Left lung (tissue), 10 donors: Measurements from ENCODE around the gene ACTL8. TPM values are rescaled to one million over a fixed set of nuclear protein-coding genes. Genes with fewer than 3 reads are reported as not detected.

Experiments used
- ATAC-seq: fragments of 200-7000 bp; cut with Tn5 transposase; one replicate; pipeline ENCODE4 v1.9.1; 2020; ENCODE audit warnings: moderate library complexity
- DNase-seq, 4 donors: peaks; one replicate each; pipeline ENCODE4 v3.0.0-alpha.2; 2013 to 2020
- H3K27ac ChIP-seq, 2 donors: fragments of 200-600 bp; sonication (generic) in 1 of 2; one replicate each; pipeline versions ENCODE4 v1.5.0 to v1.8.0; 2020 to 2021
- H3K27me3 ChIP-seq, 2 donors: fragments of 200-600 bp; sonication (generic) in 1 of 2; one replicate each; pipeline versions ENCODE4 v1.5.0 to v1.8.0; 2020 to 2021
- H3K36me3 ChIP-seq, 2 donors: fragments of 200-600 bp; sonication (generic) in 1 of 2; one replicate each; pipeline versions ENCODE4 v1.5.0 to v1.8.0; 2020 to 2021
- H3K4me1 ChIP-seq, 2 donors: fragments of 200-600 bp; one replicate each; pipeline ENCODE4 v1.8.0; 2021
- H3K4me3 ChIP-seq, 2 donors: fragments of 200-600 bp; sonication (generic) in 1 of 2; one replicate each; pipeline versions ENCODE4 v1.5.0 to v1.8.0; 2020 to 2021; ENCODE audit warnings: mild to moderate bottlenecking in 1 of 2
- H3K9me3 ChIP-seq, 2 donors: fragments of 200-600 bp; sonication (generic) in 1 of 2; one replicate each; pipeline versions ENCODE4 v1.5.0 to v1.8.0; 2020 to 2021
- intact Hi-C, 2 donors: fragments of 100-400 bp; cut with DNase I; formaldehyde crosslinking; loops; one replicate each; pipeline versions ENCODE4 v1.11.2 to v1.14.2; 2022
- polyA plus RNA-seq, 6 donors: library from polyadenylated mRNA; unstranded; fragments of 120-200 nt; gene quantifications; one replicate each; pipeline ENCODE4 v1.2.1, GENCODE V29; 2013; ENCODE audit not compliant: insufficient read length in 6 of 6
- total RNA-seq, 2 donors: library from RNA; stranded (reverse); fragmentation: NEBNext Ultra II Directional; extraction: Animal tissue kit (Norgen Biotek cat#: 25700); gene quantifications; one replicate each; pipeline ENCODE4 v1.2.1, GENCODE V29; 2021
- TF ChIP-seq, protein P1 (sequence below), 2 donors: fragments of 200-600 bp; sonication (generic) in 1 of 2; IDR thresholded peaks; one replicate each; pipeline versions ENCODE4 v1.5.0 to v1.8.0; 2021; ENCODE audit warnings: antibody characterized with exemption in 2 of 2
- donor health status: DM: no; HTN: yes; CAD: no.
- donor health status: DM: no; HTN: no; CAD: no.

Gene ACTL8
- total and polyA plus RNA-seq, 8 donors: not detected

DNA sequence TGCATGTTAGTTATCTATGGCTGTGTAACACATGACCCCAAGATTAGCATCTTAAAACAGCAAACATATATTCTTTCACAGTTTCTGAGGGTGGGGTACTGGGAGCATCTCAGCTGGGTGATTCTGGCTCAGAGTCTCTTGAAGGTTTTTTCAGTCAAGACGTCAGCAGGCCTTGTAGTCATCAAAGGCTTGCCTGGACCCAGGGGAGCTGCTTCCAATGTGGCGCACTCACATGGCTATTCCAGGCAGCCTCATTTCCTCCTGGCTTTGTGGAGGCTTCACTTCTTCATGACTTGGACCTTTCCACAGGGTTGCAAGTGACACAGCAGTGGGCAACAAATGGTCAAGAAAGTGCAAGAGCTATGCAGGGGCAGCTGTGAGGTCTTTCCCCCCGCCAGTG is 114.7 kb downstream of the ACTL8 start:
- Histone ChIP-seq H3K4me1 (no peaks in the 10 kb centered on the region), H3K27ac (no peak overlapping the region), H3K36me3 (no peaks in the 10 kb centered on the region), H3K4me3 (no peak overlapping the region), H3K27me3 (no peaks in the 10 kb centered on the region), H3K9me3 (no peaks in the 10 kb centered on the region)
- TF ChIP-seq, protein P1, sequence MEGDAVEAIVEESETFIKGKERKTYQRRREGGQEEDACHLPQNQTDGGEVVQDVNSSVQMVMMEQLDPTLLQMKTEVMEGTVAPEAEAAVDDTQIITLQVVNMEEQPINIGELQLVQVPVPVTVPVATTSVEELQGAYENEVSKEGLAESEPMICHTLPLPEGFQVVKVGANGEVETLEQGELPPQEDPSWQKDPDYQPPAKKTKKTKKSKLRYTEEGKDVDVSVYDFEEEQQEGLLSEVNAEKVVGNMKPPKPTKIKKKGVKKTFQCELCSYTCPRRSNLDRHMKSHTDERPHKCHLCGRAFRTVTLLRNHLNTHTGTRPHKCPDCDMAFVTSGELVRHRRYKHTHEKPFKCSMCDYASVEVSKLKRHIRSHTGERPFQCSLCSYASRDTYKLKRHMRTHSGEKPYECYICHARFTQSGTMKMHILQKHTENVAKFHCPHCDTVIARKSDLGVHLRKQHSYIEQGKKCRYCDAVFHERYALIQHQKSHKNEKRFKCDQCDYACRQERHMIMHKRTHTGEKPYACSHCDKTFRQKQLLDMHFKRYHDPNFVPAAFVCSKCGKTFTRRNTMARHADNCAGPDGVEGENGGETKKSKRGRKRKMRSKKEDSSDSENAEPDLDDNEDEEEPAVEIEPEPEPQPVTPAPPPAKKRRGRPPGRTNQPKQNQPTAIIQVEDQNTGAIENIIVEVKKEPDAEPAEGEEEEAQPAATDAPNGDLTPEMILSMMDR (IDR thresholded peaks at IDR 0.05): no peak
- intact Hi-C loops: no loop called here
- no peak for ATAC-seq
- DNase-seq: no peak

DNA sequence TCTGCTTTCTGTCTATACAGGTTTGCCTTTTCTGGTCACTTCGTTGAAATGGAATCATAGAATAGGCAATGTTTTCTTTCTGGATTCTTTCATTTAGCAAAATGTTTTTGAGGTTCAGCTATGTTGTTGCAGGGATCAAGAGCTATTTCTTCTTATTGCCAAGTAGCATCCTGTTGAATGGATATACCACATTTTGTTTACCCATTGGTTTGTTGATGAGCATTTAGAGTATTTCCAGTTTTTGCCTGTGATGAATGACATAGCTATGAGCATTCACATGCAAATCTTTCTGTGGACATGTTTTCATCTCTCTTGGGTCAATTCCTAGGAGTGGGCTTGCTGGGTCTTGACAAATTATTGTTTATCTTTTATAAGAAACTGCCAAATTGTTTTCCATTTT is 115.5 kb downstream of the ACTL8 start:
- intact Hi-C loops: no loop called here
- H3K36me3 ChIP-seq: no peaks in the 10 kb centered on the region
- H3K4me1 ChIP-seq: no peaks in the 10 kb centered on the region
- H3K9me3 ChIP-seq: no peaks in the 10 kb centered on the region
- TF ChIP-seq, protein P1 (IDR thresholded peaks at IDR 0.05): no peak
- H3K27ac ChIP-seq: no peak overlapping the region
- H3K4me3 ChIP-seq: no peak overlapping the region
- no peak for ATAC-seq
- no peaks in the 10 kb centered on the region for H3K27me3 ChIP-seq
- DNase-seq: no peak

- H3K9me3 ChIP-seq: no peaks in the 10 kb centered on the region
- DNase-seq (no peak), ATAC-seq (no peak)
- H3K4me3 ChIP-seq: no peak overlapping the region
- H3K27ac ChIP-seq: no peak overlapping the region
- no peaks in the 10 kb centered on the region for H3K4me1 ChIP-seq
- no peaks in the 10 kb centered on the region for H3K36me3 ChIP-seq
- no peaks in the 10 kb centered on the region for H3K27me3 ChIP-seq
- intact Hi-C loops: no loop called here
- TF ChIP-seq, protein P1 (IDR thresholded peaks at IDR 0.05): no peak
These were observed 118.0 kb downstream of the ACTL8 start for GRCh38 chr1:17873007-17873675.

- Histone ChIP-seq H3K27ac (no peak overlapping the region), H3K27me3 (no peaks in the 10 kb centered on the region), H3K36me3 (no peaks in the 10 kb centered on the region), H3K4me3 (no peak overlapping the region), H3K4me1 (no peaks in the 10 kb centered on the region), H3K9me3 (no peaks in the 10 kb centered on the region)
- DNase-seq: no peak
- ATAC-seq: peak; percentile 34
- TF ChIP-seq, protein P1 (IDR thresholded peaks at IDR 0.05): no peak
- intact Hi-C loops: no loop called here
These were observed 119.1 kb downstream of the ACTL8 start for GRCh38 chr1:17874231-17874630.

DNA sequence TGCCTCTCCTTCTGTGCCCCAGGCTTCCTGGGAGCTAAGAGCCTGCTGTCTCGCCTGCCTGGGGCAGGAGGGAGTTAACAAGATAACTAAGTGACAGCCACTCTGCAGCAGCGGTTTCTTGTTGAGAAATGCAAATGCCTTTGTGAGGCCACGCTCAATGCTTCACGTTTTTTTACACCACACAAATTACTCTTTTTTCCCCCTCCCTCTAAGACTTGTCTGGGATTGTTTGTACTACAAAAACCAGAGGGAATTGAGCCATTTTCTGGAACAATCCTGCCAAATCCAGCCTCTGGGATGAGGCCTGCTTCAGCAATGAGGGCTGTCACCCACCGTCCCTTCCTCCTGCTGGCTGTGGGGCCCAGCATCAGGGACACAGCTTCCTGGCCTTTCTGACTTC is 119.6 kb downstream of the ACTL8 start:
- H3K9me3 ChIP-seq: no peaks in the 10 kb centered on the region
- H3K4me1 ChIP-seq: no peaks in the 10 kb centered on the region
- DNase-seq: no peak
- TF ChIP-seq, protein P1 (IDR thresholded peaks at IDR 0.05): no peak
- H3K27ac ChIP-seq: no peak overlapping the region
- intact Hi-C loops: no loop called here
- H3K27me3 ChIP-seq: peaks cover 0 to 4% of the 10 kb centered on the region in 2 donors
- no peaks in the 10 kb centered on the region for H3K36me3 ChIP-seq
- ATAC-seq: peak; percentile 52
- H3K4me3 ChIP-seq: no peak overlapping the region
